Activated T-cell treated with anti-CD3 and anti-CD28 coated beads for 48 hours (primary cell): ENCODE data around the gene ZNF710.

Experiments used
- DNase-seq: peaks from one replicate; pipeline ENCODE4 v3.0.0-alpha.2; 2020; ENCODE audit warnings: low read depth

The ZNF710 gene

GRCh38 chr15:90018216-90018831 lies 17.2 kb downstream of the ZNF710 start:
- DNase-seq: no peak

GRCh38 chr15:90019611-90020010 lies 18.5 kb downstream of the ZNF710 start:
- no peak for DNase-seq

DNA sequence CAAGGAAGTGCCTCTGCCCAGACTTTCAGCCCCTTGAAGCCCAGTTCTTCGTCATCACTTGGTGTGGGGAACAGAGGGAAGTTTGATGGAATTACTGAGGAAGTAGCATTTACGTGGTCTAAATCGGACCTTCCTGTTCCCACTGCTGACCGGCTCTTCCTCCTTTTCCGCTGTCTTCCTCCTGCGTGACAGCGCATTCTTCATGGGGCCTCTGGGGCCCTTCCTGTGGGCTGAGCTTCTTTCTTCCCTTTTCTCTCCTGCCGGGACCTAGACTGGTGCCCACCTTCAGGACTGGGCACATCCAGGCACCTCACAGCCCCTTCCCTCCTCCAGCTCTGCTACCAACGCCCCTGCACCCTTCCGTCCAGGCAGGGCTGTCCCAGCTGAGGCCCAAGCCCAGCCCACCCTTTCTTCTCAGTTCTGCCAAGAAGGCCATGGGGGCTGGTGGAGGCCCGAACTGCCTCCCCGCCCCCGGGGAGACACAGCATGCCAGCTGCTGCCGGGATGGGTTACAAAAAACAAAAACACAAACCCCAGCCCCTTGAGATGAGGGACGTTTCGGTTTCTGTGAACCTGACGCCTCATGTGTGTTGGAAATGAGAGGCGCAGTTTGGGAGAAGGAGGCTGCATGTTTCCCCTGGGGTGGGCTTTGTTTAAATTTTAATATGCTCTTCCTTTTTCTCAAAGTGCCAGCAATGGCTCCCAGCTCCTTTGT lies 19.1 kb downstream of the ZNF710 start:
- DNase-seq: no peak

DNA sequence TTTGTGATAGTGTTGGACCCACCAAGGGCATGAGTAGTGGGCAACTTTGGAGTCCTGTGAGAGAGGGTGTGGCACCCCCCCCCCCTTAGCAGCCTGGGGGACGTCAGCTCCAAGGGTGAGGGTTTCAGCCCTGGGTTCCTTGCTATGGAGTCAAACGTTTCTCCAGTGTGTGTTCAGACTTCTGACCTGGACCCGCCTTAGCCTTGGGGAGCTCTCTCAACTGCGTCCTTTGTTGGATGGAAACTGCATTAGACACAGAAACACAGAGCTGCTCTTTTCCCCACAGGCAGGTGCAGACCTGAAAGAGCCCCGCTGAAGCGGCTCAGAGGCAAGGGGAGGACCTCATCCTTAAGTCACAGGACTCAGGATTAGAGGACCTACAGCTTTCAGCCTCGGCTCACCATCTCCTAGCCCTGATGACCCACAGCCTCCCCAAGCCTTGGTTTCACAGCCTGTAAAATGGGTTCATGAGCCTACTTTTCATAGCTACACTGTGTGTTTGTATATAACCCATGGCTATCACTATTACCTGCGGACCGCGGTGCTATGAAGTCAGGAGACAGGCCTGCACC lies 19.9 kb downstream of the ZNF710 start:
- no peak for DNase-seq

DNA sequence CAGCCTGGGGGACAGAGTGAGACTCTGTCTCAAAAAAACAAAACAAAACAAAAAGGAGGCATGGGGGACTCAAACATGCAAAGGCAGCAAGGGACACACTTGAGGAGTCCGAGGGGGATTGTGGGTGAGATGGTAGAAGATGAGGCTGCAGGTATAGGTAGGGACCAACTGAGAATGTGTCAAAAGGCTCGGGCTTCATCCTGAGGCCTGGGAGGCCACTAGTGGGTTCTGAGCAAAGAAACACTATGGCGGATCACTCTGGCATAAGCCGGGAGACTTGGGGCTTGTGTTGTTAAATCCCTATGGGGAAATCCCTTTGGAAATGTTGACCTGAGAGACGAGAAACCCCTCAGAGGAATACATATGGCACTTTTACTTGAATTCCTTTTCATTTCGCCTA lies 21.2 kb downstream of the ZNF710 start:
- no peak for DNase-seq

DNA sequence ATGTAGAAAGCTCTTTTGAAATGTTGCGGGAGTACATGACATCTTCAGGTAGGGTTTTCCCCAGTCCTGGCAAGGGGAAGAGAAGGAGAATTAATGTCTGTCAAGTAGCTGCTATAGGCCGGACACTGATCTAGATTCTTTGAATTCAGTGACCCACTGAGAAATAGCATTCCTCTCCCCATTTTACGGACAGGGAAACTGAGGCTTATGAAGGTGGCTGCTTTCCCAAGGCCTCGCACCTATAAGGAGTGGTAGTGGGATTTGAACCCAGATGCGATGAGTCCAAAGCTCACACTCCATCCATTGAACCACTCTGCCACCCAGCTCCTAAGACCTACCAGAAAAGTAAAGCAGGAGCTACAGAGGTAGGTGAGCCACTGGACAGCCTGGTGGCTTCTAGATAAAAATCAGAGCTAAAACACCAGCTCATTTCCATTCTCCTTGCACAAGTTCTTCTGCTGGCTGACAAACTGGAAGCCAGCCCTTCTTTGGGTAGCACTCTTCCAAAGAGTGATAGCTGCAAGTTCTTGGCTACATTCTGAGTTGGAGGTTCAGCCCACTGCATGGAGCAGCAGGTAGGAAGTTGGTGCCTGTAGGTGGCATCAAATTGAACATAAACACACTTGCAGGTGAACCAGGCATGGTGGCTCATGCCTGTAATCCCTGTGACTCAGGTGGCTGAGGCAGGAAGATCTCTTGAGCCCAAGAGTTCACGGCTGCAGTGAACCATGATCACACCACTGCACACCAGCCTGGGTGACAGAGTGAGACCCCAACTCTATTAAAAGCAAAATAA lies 22.0 kb downstream of the ZNF710 start:
- no peak for DNase-seq

- no peak for DNase-seq
These were observed 23.3 kb downstream of the ZNF710 start for GRCh38 chr15:90024406-90024805.

DNA sequence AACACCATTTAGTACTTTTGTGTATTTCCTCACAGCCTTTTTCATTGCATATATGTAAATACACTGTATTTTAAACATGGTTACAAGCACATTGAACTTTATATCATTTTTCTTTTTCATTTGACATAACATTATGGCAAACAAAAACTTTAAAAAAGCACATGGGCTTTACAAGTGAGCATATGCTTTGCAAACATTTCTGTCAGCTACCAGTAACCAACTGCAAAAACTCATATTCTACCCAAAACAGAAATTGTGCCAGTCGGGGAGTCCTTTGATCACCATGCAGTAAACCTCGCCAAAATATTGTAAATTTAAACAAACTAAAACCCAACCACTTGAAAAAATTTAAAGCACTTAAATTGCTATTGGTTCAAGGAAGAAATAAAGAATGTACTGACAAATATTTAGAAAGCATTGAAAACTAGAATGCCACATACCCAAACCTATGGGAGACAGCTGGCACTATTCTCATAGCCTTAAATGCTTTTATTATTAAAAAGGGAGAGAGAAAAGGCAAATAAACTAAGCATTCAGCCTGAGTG lies 24.4 kb downstream of the ZNF710 start:
- no peak for DNase-seq

DNA sequence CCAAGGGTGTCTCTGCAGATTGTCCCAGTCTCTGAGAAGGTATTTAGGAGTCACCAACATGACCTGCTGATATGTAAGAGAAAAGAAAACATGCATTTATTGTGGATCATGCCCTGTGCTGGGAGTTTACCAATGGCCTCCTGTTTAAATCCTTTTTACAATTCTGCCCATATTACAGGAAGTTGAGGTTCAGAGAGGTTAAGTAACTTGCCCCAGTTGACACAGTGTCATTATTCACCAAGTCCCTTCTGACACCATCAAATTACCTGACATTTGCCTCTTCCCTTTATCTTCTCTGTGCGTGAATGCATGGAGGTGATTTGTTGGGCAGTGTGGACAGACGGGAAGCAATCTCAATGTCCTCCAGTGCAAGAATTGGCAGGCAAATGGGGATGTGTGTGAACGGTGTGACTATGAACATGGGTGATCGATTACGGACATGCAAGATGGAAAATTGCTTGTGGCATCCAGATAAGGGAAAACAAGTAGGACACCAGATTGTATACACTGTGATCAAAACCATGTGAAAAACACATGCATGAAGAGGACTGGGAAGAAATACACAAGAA lies 27.3 kb downstream of the ZNF710 start:
- no peak for DNase-seq

- DNase-seq: no peak
These were observed 27.9 kb downstream of the ZNF710 start for GRCh38 chr15:90029024-90029423.

DNA sequence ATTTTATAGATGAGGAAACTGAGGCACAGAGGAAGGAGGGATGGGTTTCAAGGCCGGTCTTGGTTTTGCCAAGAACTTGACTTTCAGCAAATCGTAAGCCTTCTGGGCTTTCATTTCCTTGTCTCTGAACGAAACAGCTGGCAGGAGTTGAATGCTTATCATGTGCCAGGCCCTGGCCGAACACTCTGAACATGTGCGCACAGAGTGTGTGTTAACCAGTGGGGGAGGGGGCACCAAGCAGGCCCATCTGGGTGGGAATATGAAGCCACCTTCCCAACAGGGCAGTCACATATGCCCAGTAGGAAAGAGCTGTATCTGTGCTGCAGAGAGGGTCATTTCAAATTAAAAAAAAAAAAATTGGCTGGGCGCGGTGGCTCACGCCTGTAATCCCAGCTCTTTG lies 29.3 kb downstream of the ZNF710 start:
- no peak for DNase-seq

- no peak for DNase-seq
These were observed 30.2 kb downstream of the ZNF710 start for GRCh38 chr15:90031231-90031791.

- no peak for DNase-seq
These were observed 31.9 kb downstream of the ZNF710 start for GRCh38 chr15:90033006-90033405.

- DNase-seq: no peak
These were observed 32.3 kb downstream of the ZNF710 start for GRCh38 chr15:90033448-90033847.

DNA sequence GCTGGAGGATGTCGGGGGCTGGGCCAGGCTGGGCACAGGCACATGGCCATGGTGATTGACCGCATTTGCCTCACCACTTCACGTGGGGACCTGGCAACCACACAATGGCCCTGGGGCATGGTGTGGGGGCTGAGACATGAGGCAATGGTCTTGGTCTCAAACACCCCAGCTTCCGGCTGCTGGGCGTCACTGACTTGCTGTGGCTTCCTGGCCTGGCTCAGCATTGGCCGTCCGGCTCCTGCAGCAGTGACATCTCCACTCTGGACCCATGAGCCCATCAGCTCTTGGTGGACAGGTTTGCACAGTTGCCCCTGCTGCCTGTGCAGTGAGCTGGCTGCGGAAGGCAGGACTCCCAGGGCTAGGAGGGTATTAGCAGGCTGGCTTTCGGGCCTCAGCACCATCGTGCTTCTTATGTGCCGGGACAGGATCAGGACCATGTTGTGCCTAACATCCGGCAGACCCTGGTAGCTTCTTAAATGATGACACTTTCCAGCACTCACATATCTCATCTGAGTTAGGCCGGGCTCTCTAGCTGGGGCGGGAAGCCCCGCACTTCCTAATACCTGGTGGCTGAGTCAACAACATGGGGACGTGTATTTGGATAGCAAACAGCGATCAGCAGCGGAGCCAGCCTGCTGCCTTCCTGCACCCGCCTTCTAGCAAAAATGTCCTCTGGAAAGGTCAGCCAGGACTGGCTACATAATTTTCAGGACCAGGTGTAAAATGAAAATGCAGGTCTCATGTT lies 34.1 kb downstream of the ZNF710 start:
- no peak for DNase-seq

- DNase-seq: no peak
These were observed 34.7 kb downstream of the ZNF710 start for GRCh38 chr15:90035840-90036230.

- DNase-seq: no peak
These were observed 35.2 kb downstream of the ZNF710 start for GRCh38 chr15:90036343-90036742.

- DNase-seq: no peak
These were observed 35.8 kb downstream of the ZNF710 start for GRCh38 chr15:90036806-90037510.

DNA sequence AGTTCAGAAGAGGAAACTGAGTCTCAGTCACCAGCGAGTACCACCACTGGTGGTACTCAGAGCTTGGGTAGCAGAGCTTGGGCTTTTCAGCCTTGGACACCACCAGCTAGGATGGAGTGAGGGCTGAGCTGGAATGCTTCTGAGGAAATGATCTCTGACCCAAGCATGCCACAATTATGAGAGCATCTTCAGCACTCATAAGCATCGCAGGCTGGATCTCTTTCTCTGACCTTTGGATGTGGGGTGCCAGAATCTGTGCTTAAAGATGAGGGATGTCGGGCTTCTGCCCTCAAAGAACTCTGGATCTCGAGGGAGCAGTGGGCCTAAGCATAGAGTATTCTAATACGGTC lies 36.4 kb downstream of the ZNF710 start:
- DNase-seq: no peak

DNA sequence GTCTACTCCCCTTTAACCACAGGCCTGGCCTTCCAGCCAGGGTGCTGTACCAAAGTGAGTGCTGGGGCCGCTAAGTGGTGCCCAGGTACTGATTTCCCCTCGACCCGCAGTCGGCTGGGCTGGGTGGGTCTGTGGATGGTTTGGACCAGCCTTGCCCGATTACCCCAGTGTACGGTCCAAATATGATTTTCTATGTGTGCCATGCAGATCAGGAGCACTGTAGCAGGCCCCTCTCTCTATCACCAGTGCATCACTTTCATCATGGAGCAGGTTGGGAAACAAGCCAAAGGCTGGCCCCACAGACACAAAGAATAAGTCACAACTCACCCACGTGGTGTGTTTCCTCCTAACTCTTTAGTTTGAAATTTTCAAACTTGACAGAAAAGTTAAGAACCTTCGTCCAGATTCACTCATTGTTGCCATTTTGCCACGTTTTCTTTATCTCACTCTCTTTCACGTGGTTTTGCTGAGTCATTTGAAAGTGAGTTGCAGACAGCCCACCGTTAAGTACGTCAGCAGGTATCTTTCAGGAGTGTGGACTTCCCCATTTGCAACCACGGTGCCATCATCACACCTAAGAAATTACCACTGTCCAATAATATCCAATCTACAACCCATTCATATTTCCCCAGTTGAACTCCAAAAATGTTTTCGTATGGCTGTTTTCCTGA lies 37.0 kb downstream of the ZNF710 start:
- DNase-seq: peak; percentile 36
